ENCODE measurements around the gene EFCAB11.
"Not testable (repeated sequence)": the region's sequence is repeated elsewhere in the genome, so short reads cannot be mapped to it uniquely, and the experiment has no call there.

EFCAB11 gene

GRCh38 chr14:89900802-89901201 is 53.7 kb downstream of the EFCAB11 start:
- TF ChIP-seq ZFX (IDR thresholded peaks at IDR 0.05) (no peak), CTCF (conservative IDR thresholded peaks at IDR 0.05) (no peak)
- no peak overlapping the region for H3K27ac ChIP-seq

GRCh38 chr14:89899917-89900663 is 54.4 kb downstream of the EFCAB11 start:
- no peak overlapping the region for H3K27ac ChIP-seq
- TF ChIP-seq ZFX (IDR thresholded peaks at IDR 0.05) (no peak), CTCF (conservative IDR thresholded peaks at IDR 0.05) (peak; percentile 70)

- H3K27ac ChIP-seq: no peak overlapping the region
- no peak for TF ChIP-seq CTCF (conservative IDR thresholded peaks at IDR 0.05)
- TF ChIP-seq ZFX (IDR thresholded peaks at IDR 0.05): no peak
These were observed 55.2 kb downstream of the EFCAB11 start for GRCh38 chr14:89899291-89899690.

- not testable (repeated sequence) for H3K27ac ChIP-seq
These were observed 61.1 kb downstream of the EFCAB11 start for GRCh38 chr14:89893388-89893787.

GRCh38 chr14:89892953-89893352 is 61.6 kb downstream of the EFCAB11 start:
- no peak for TF ChIP-seq ZFX (IDR thresholded peaks at IDR 0.05)
- no peak for TF ChIP-seq CTCF (conservative IDR thresholded peaks at IDR 0.05)

GRCh38 chr14:89891721-89892120 is 62.8 kb downstream of the EFCAB11 start:
- H3K27ac ChIP-seq: not testable (repeated sequence)

More at GRCh38 chr14:89892953-89893352, 61.6 kb downstream of the EFCAB11 start:
- no peak overlapping the region for H3K27ac ChIP-seq

GRCh38 chr14:89891055-89891454 is 63.5 kb downstream of the EFCAB11 start:
- H3K27ac ChIP-seq: no peak overlapping the region
- no peak for TF ChIP-seq ZFX (IDR thresholded peaks at IDR 0.05)
- TF ChIP-seq CTCF (conservative IDR thresholded peaks at IDR 0.05): no peak

GRCh38 chr14:89890589-89890988 is 63.9 kb downstream of the EFCAB11 start:
- H3K27ac ChIP-seq: no peak overlapping the region
- no peak for TF ChIP-seq ZFX (IDR thresholded peaks at IDR 0.05)
- TF ChIP-seq CTCF (conservative IDR thresholded peaks at IDR 0.05): no peak

All from C4-2B (cell line).